ENCODE measurements around the gene CITED4.

Gene CITED4

GRCh38 chr1:40886318-40887011 is 24.3 kb upstream of the CITED4 start:
- in situ Hi-C loops (cut with HindIII; ENCODE audit: low sequenced_read_pairs): no loop called here

GRCh38 chr1:40884055-40884795 is 22.1 kb upstream of the CITED4 start:
- in situ Hi-C loops (cut with HindIII; ENCODE audit: low sequenced_read_pairs): no loop called here

GRCh38 chr1:40880813-40881549 is 18.8 kb upstream of the CITED4 start:
- in situ Hi-C loops (cut with HindIII; ENCODE audit: low sequenced_read_pairs): no loop called here

- in situ Hi-C loops (cut with HindIII; ENCODE audit: low sequenced_read_pairs): no loop called here
These were observed 17.5 kb upstream of the CITED4 start for GRCh38 chr1:40879482-40880175.

GRCh38 chr1:40878906-40879305 is 16.7 kb upstream of the CITED4 start:
- in situ Hi-C loops (cut with HindIII; ENCODE audit: low sequenced_read_pairs): no loop called here

GRCh38 chr1:40877698-40878097 is 15.5 kb upstream of the CITED4 start:
- in situ Hi-C loops (cut with HindIII; ENCODE audit: low sequenced_read_pairs): no loop called here

- in situ Hi-C loops (cut with HindIII; ENCODE audit: low sequenced_read_pairs): no loop called here
These were observed 14.7 kb upstream of the CITED4 start for GRCh38 chr1:40876891-40877290.

GRCh38 chr1:40876436-40876761 is 14.2 kb upstream of the CITED4 start:
- in situ Hi-C loops (cut with HindIII; ENCODE audit: low sequenced_read_pairs): no loop called here

GRCh38 chr1:40873863-40874472 is 11.8 kb upstream of the CITED4 start:
- in situ Hi-C loops (cut with HindIII; ENCODE audit: low sequenced_read_pairs): no loop called here

GRCh38 chr1:40872276-40872675 is 10.1 kb upstream of the CITED4 start:
- in situ Hi-C loops (cut with HindIII; ENCODE audit: low sequenced_read_pairs): no loop called here

GRCh38 chr1:40870135-40870728 is 8.1 kb upstream of the CITED4 start:
- in situ Hi-C loops (cut with HindIII; ENCODE audit: low sequenced_read_pairs): no loop called here

- in situ Hi-C loops (cut with HindIII; ENCODE audit: low sequenced_read_pairs): no loop called here
These were observed 6.0 kb upstream of the CITED4 start for GRCh38 chr1:40868051-40868723.

- in situ Hi-C loops (cut with HindIII; ENCODE audit: low sequenced_read_pairs): no loop called here
These were observed 749 bp downstream of the CITED4 start for GRCh38 chr1:40861224-40862003.

- in situ Hi-C loops (cut with HindIII; ENCODE audit: low sequenced_read_pairs): no loop called here
These were observed 1.4 kb downstream of the CITED4 start for GRCh38 chr1:40860706-40861223.

- in situ Hi-C loops (cut with HindIII; ENCODE audit: low sequenced_read_pairs): no loop called here
These were observed 3.2 kb downstream of the CITED4 start for GRCh38 chr1:40858856-40859416.

- in situ Hi-C loops (cut with HindIII; ENCODE audit: low sequenced_read_pairs): no loop called here
These were observed 4.4 kb downstream of the CITED4 start for GRCh38 chr1:40857737-40858136.

GRCh38 chr1:40856656-40857302 is 5.4 kb downstream of the CITED4 start:
- in situ Hi-C loops (cut with HindIII; ENCODE audit: low sequenced_read_pairs): no loop called here

- in situ Hi-C loops (cut with HindIII; ENCODE audit: low sequenced_read_pairs): no loop called here
These were observed 6.0 kb downstream of the CITED4 start for GRCh38 chr1:40856116-40856515.
